Neural progenitor cell (in vitro differentiated cells): Measurements from ENCODE around the gene BTK.

ENCODE experiments used
- EZH2 ChIP-seq: fragments of 200-600 bp; sonication (generic); IDR thresholded peaks from 2 replicates; pipeline ENCODE4 v1.6.1; 2017; ENCODE audit warnings: antibody characterized with exemption, mild to moderate bottlenecking, moderate library complexity
- EZH2phosphoT487 ChIP-seq: fragments of 200-600 bp; sonication (generic); IDR thresholded peaks from 2 replicates; pipeline ENCODE4 v1.6.1; 2017; ENCODE audit warnings: antibody characterized with exemption
- TF ChIP-seq, protein P1 (sequence below): fragments of 200-600 bp; sonication (generic); IDR thresholded peaks from 2 replicates; pipeline ENCODE4 v1.5.1; 2017; ENCODE audit warnings: antibody characterized with exemption, mild to moderate bottlenecking

DNA sequence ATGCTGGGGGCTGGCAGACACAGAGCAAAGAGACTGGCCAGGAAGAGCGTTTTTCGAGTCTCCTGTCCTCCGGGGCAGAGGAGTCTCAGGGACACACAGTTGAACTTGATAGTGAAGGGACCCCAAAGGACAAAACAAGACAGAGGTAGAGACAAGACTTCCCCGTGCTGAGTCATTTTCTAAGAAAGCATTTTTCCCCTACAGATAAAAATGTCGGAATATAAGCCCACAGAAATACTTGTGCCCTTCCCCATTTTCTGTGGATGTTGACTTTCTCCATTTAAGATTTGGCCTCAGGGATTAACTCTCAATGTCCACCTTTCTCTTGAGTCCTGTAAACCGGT is 523 bp upstream of the BTK start:
- TF ChIP-seq, protein P1, sequence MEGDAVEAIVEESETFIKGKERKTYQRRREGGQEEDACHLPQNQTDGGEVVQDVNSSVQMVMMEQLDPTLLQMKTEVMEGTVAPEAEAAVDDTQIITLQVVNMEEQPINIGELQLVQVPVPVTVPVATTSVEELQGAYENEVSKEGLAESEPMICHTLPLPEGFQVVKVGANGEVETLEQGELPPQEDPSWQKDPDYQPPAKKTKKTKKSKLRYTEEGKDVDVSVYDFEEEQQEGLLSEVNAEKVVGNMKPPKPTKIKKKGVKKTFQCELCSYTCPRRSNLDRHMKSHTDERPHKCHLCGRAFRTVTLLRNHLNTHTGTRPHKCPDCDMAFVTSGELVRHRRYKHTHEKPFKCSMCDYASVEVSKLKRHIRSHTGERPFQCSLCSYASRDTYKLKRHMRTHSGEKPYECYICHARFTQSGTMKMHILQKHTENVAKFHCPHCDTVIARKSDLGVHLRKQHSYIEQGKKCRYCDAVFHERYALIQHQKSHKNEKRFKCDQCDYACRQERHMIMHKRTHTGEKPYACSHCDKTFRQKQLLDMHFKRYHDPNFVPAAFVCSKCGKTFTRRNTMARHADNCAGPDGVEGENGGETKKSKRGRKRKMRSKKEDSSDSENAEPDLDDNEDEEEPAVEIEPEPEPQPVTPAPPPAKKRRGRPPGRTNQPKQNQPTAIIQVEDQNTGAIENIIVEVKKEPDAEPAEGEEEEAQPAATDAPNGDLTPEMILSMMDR, result no peak
- no peak for TF ChIP-seq EZH2phosphoT487
- no peak for TF ChIP-seq EZH2
